SK-N-SH (cell line): ENCODE results near the gene NRSN1. TPM values are rescaled to one million over a fixed set of nuclear protein-coding genes. Genes with fewer than 3 reads are reported as not detected.

ENCODE experiments used
- CTCF ChIA-PET: fragments of 300-600, 350-600 bp; formaldehyde crosslinking; extraction: SDS; loops from one replicate; lab custom pipeline; 2021; lab: Yijun Ruan, JAX
- POLR2A ChIA-PET: fragments of 350-600 bp; sonication (Branson Sonifier 250); formaldehyde crosslinking; extraction: SDS; loops from one replicate; lab custom pipeline; 2020; ENCODE audit warnings: antibody characterized with exemption, inconsistent platforms; lab: Yijun Ruan, JAX
- DNase-seq: peaks from one replicate; pipeline ENCODE4 v3.0.0; 2012
- H2AFZ ChIP-seq: fragments of 200-600 bp; sonication (generic); 2 replicates; pipeline ENCODE4 v1.8.1; 2016; ENCODE audit warnings: antibody characterized with exemption, mild to moderate bottlenecking, low read depth
- H3F3A ChIP-seq: fragments of 200-600 bp; sonication (generic); replicated peaks from 2 replicates; pipeline ENCODE3; 2016; ENCODE audit warnings: antibody characterized with exemption, mild to moderate bottlenecking; ENCODE audit not compliant: insufficient read depth
- H3K27ac ChIP-seq, 2 experiments: fragments of 200-500 bp in 1 of 2; fragments of 200-600 bp in 1 of 2; sonication (Bioruptor generic) in 1 of 2; sonication (generic), shearing (Covaris generic) in 1 of 2; 2 replicates each; pipeline versions ENCODE4 v1.5.1 to v1.6.1; 2014 to 2016; ENCODE audit warnings: low read depth in 2 of 2, inconsistent platforms in 1 of 2, low read length in 1 of 2, mild to moderate bottlenecking in 1 of 2, mixed read lengths in 1 of 2
- H3K27me3 ChIP-seq: fragments of 200-600 bp; sonication (generic), shearing (Covaris generic); 2 replicates; pipeline ENCODE4 v1.6.1; 2016; ENCODE audit warnings: mixed run types; ENCODE audit not compliant: insufficient read depth
- H3K36me3 ChIP-seq, 2 experiments: fragments of 200-500 bp in 1 of 2; fragments of 200-600 bp in 1 of 2; sonication (Bioruptor generic) in 1 of 2; sonication (generic) in 1 of 2; replicated peaks in 1 of 2; 2 replicates each; pipeline versions ENCODE3 to v1.5.1; 2014 to 2016; ENCODE audit warnings: low read length in 1 of 2, mild to moderate bottlenecking in 1 of 2; ENCODE audit not compliant: insufficient read depth in 2 of 2, control insufficient read depth in 1 of 2
- H3K4me1 ChIP-seq, 2 experiments: fragments of 200-500 bp in 1 of 2; fragments of 200-600 bp in 1 of 2; sonication (Bioruptor generic) in 1 of 2; sonication (generic), shearing (Covaris generic) in 1 of 2; 2 replicates each; pipeline versions ENCODE4 v1.5.1 to v1.6.1; 2014 to 2016; ENCODE audit warnings: low read depth in 1 of 2, low read length in 1 of 2, mixed run types in 1 of 2; ENCODE audit not compliant: insufficient read depth in 2 of 2, control insufficient read depth in 1 of 2
- H3K4me2 ChIP-seq: fragments of 200-600 bp; sonication (generic), shearing (Covaris generic); 2 replicates; pipeline ENCODE4 v1.6.1; 2017; ENCODE audit warnings: mixed run types
- H3K4me3 ChIP-seq, 2 experiments: fragments of 200-500 bp in 1 of 2; fragments of 200-600 bp in 1 of 2; sonication (Bioruptor generic) in 1 of 2; sonication (generic), shearing (Covaris generic) in 1 of 2; 2 replicates each; pipeline versions ENCODE4 v1.5.1 to v1.8.1; 2014 to 2016; ENCODE audit warnings: low read depth in 2 of 2, inconsistent platforms in 1 of 2, low read length in 1 of 2, mild to moderate bottlenecking in 1 of 2, mixed read lengths in 1 of 2, moderate library complexity in 1 of 2
- H3K79me2 ChIP-seq: fragments of 200-600 bp; sonication (generic); 2 replicates; pipeline ENCODE4 v1.8.1; 2017; ENCODE audit warnings: mild to moderate bottlenecking; ENCODE audit not compliant: insufficient read depth
- H3K9ac ChIP-seq: fragments of 200-600 bp; sonication (generic); 2 replicates; pipeline ENCODE4 v1.6.1; 2017; ENCODE audit warnings: mixed run types
- H3K9me2 ChIP-seq: fragments of 200-600 bp; sonication (generic); 2 replicates; pipeline ENCODE4 v1.6.1; 2017; ENCODE audit warnings: mixed run types
- H3K9me3 ChIP-seq: fragments of 200-600 bp; sonication (generic); 2 replicates; pipeline ENCODE4 v1.6.1; 2017; ENCODE audit warnings: mixed run types, mild to moderate bottlenecking, moderate library complexity
- H4K20me1 ChIP-seq: fragments of 200-600 bp; sonication (generic); 2 replicates; pipeline ENCODE4 v1.6.1; 2017; ENCODE audit warnings: mild to moderate bottlenecking, mixed run types; ENCODE audit not compliant: insufficient read depth
- EP300 ChIP-seq, 2 experiments: IDR thresholded peaks; 2 replicates each; pipeline versions ENCODE4 v1.4.0 to v1.6.1; 2012; ENCODE audit warnings: borderline replicate concordance in 1 of 2, low read depth in 1 of 2, low read length in 1 of 2
- EZH2phosphoT487 ChIP-seq: fragments of 200-600 bp; sonication (generic); IDR thresholded peaks from 2 replicates; pipeline ENCODE4 v1.6.1; 2017; ENCODE audit warnings: low read depth, mixed run types, mild to moderate bottlenecking, antibody characterized with exemption, moderate library complexity, borderline replicate concordance
- FOSL2 ChIP-seq: IDR thresholded peaks from 2 replicates; pipeline ENCODE4 v1.4.0; 2012; ENCODE audit warnings: low read depth, mild to moderate bottlenecking, moderate library complexity, borderline replicate concordance
- FOXJ3 ChIP-seq: sonication (generic); formaldehyde crosslinking; IDR thresholded peaks from 2 replicates; pipeline ENCODE4 v1.5.1; 2020; ENCODE audit warnings: mild to moderate bottlenecking, missing genetic modification reagents
- GABPA ChIP-seq: IDR thresholded peaks from 2 replicates; pipeline ENCODE4 v1.4.0; 2012; ENCODE audit warnings: low read depth, mild to moderate bottlenecking
- GATA2 ChIP-seq: sonication (generic); formaldehyde crosslinking; IDR thresholded peaks from 2 replicates; pipeline ENCODE4 v1.5.0; 2020; ENCODE audit warnings: mild to moderate bottlenecking, missing genetic modification reagents
- JUND ChIP-seq: IDR thresholded peaks from 2 replicates; pipeline ENCODE4 v1.4.0; 2012
- MEF2A ChIP-seq: IDR thresholded peaks from 2 replicates; pipeline ENCODE4 v1.4.0; 2012; ENCODE audit warnings: low read depth, borderline replicate concordance
- POLR2AphosphoS5 ChIP-seq: IDR thresholded peaks from 2 replicates; pipeline ENCODE4 v1.6.1; 2012; ENCODE audit warnings: low read depth, low read length
- RCOR1 ChIP-seq: fragments of 150-350 bp; IDR thresholded peaks from 2 replicates; pipeline ENCODE4 v1.6.1; 2017; ENCODE audit warnings: antibody characterized with exemption, low read length
- RFX5 ChIP-seq: IDR thresholded peaks from 2 replicates; pipeline ENCODE4 v1.6.1; 2012; ENCODE audit warnings: mild to moderate bottlenecking, improper control_type of control experiment, low read length
- RXRA ChIP-seq: IDR thresholded peaks from 2 replicates; pipeline ENCODE4 v1.4.0; 2012; ENCODE audit warnings: low read depth, mild to moderate bottlenecking, borderline replicate concordance
- SIN3A ChIP-seq: IDR thresholded peaks from 2 replicates; pipeline ENCODE4 v1.6.1; 2012; ENCODE audit warnings: low read depth, mild to moderate bottlenecking, low read length, moderate library complexity, borderline replicate concordance
- TEAD4 ChIP-seq: IDR thresholded peaks from 2 replicates; pipeline ENCODE4 v1.4.0; 2012; ENCODE audit warnings: mild to moderate bottlenecking, borderline replicate concordance; ENCODE audit not compliant: insufficient read depth
- YY1 ChIP-seq: IDR thresholded peaks from 2 replicates; pipeline ENCODE4 v1.4.0; 2012; ENCODE audit warnings: low read depth, mild to moderate bottlenecking
- ZBTB33 ChIP-seq: IDR thresholded peaks from 2 replicates; pipeline ENCODE4 v1.4.0; 2012; ENCODE audit warnings: low read depth, borderline replicate concordance
- WGBS: methylation state at CpG from one replicate; pipeline ENCODE4 v1.1.6; 2017; ENCODE audit warnings: low lambda C conversion rate; 5-methylcytosine and 5-hydroxymethylcytosine counted together
- polyA plus RNA-seq, 3 experiments: library from polyadenylated mRNA; depleted of rRNA; stranded (reverse); fragments of >200 nt; gene quantifications; 2 replicates each; pipeline ENCODE4 v1.2.3, GENCODE V29; 2012
- TF ChIP-seq, protein P1 (sequence below): IDR thresholded peaks from 2 replicates; pipeline ENCODE4 v1.4.0; 2012; ENCODE audit warnings: low read depth

NRSN1 gene
- polyA plus RNA-seq, 1 of the 3 experiments (the other 2 are of a cell fraction) = 0.02 TPM

DNA sequence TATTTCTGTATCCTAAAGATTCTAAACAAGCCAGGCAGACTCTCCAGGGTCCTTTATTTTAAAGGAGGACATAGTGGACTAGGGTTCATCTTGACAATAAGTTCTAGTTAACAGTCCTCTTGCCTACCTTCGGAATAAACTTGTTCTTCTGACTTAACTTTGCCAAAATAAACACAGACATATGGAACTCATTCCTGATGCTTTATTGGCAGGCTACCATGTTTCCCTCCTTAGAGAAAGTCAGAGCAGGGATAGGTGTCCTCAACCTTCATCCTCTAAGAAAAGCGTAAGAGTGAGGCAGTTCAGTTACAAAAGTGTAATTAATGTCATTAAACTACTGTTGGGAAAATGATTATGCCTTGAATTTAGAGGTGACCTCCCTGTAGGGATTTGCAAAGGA is 46.9 kb upstream of the NRSN1 start:
- H3K4me1 ChIP-seq = no peaks in the 10 kb centered on the region
- no peaks in the 10 kb centered on the region for H3K36me3 ChIP-seq
- H3F3A ChIP-seq = no peaks in the 10 kb centered on the region
- no peaks in the 10 kb centered on the region for H3K79me2 ChIP-seq
- H3K9ac ChIP-seq = no peak overlapping the region
- no peaks in the 10 kb centered on the region for H4K20me1 ChIP-seq
- H2AFZ ChIP-seq = no peak overlapping the region
- WGBS = 18% methylated on average over 2 of the region's 2 CpGs
- no peak for DNase-seq
- no peak for TF ChIP-seq MEF2A
- no peak for TF ChIP-seq RXRA
- TF ChIP-seq GATA2 (CRISPR knock-in tag) = no peak
- TF ChIP-seq RCOR1 = no peak
- TF ChIP-seq, all 33 proteins: peak for 0
- CTCF ChIA-PET = no interaction called here
- H3K9me3 ChIP-seq = peaks cover 8% of the 10 kb centered on the region; the same call in 1 of the 2 replicates
- H3K4me2 ChIP-seq = no peak overlapping the region
- POLR2A ChIA-PET = no interaction called here
- no peak overlapping the region for H3K4me3 ChIP-seq
- H3K27ac ChIP-seq = no peak overlapping the region
- 0 out of 2 replicates have a peak, but pooled peaks cover 3% of the 10 kb centered on the region for H3K9me2 ChIP-seq
- no peaks in the 10 kb centered on the region for H3K27me3 ChIP-seq

DNA sequence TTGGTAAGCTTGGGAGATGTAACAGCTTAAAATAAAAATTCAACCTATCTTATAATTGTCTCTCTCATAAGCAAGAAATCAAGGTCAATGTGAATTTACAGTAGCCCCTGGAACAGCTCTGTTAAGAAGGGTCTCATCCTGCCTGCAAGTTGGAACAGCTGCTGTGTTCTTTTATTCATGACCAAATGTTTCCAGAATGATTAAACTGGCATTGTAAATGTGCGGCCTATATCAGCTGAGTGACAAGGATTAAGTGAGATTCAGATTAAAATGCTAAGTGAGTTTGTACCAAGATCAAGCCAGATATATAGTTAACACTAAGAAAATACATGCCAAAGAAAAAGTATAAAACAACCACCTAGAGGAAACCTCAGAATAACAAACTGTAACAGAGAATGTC is 45.3 kb upstream of the NRSN1 start:
- no peak overlapping the region for H2AFZ ChIP-seq
- no peak overlapping the region for H3K27ac ChIP-seq
- no peaks in the 10 kb centered on the region for H4K20me1 ChIP-seq
- 0 out of 2 replicates have a peak, but pooled peaks cover 3% of the 10 kb centered on the region for H3K9me2 ChIP-seq
- no peak for DNase-seq
- ChIA-PET CTCF (interaction anchor here (0.9 kb wide), 1 partner anchor 125 kb away, joined by 3 read pairs; no protein-coding TSS in a partner anchor), POLR2A (no interaction called here)
- H3K36me3 ChIP-seq = no peaks in the 10 kb centered on the region
- H3K4me1 ChIP-seq = no peaks in the 10 kb centered on the region
- H3K79me2 ChIP-seq = no peaks in the 10 kb centered on the region
- 38% methylated on average over 1 of the region's 1 CpG for WGBS
- H3K4me3 ChIP-seq = no peak overlapping the region
- peaks cover 8% of the 10 kb centered on the region; the same call in 1 of the 2 replicates for H3K9me3 ChIP-seq
- H3K27me3 ChIP-seq = no peaks in the 10 kb centered on the region
- TF ChIP-seq, protein P1, sequence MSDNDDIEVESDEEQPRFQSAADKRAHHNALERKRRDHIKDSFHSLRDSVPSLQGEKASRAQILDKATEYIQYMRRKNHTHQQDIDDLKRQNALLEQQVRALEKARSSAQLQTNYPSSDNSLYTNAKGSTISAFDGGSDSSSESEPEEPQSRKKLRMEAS = no peak
- TF ChIP-seq TEAD4 (no peak), MEF2A (no peak)
- H3F3A ChIP-seq = no peaks in the 10 kb centered on the region
- no peak overlapping the region for H3K9ac ChIP-seq
- no peak overlapping the region for H3K4me2 ChIP-seq

DNA sequence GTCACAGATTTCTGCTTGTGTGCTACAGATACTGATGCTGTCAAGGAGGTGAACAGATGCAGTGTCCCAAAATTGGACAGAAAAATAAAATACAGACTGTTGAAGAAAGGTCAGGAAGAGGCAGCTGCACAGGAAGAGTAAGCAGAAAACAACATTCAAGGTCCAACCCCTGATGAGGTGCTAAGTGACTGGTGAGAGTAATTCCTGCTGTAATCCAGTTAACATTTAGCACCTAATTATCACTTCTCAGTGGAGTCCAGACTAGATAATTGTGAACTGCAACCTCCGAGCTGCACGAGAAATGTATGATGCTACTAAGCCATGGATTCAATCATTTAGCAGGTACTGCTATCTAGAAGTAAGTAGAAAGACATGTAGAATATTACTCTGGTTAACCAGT is 36.3 kb upstream of the NRSN1 start:
- no peak overlapping the region for H3K9ac ChIP-seq
- H3F3A ChIP-seq = no peaks in the 10 kb centered on the region
- no peak overlapping the region for H3K4me3 ChIP-seq
- H3K4me2 ChIP-seq = no peak overlapping the region
- 13% methylated on average over 2 of the region's 2 CpGs for WGBS
- H3K9me2 ChIP-seq = no peaks in the 10 kb centered on the region
- H3K4me1 ChIP-seq = no peaks in the 10 kb centered on the region
- no peaks in the 10 kb centered on the region for H4K20me1 ChIP-seq
- no peaks in the 10 kb centered on the region for H3K79me2 ChIP-seq
- no peaks in the 10 kb centered on the region for H3K27me3 ChIP-seq
- ChIA-PET CTCF (no interaction called here), POLR2A (no interaction called here)
- H3K9me3 ChIP-seq = no peaks in the 10 kb centered on the region
- no peaks in the 10 kb centered on the region for H3K36me3 ChIP-seq
- no peak overlapping the region for H3K27ac ChIP-seq
- H2AFZ ChIP-seq = no peak overlapping the region
- TF ChIP-seq POLR2AphosphoS5 (no peak), YY1 (no peak), TEAD4 (no peak), EP300 (IDR thresholded peaks at IDR 0.05; ENCODE audit: borderline replicate concordance in 1 of 2, low read depth in 1 of 2, low read length in 1 of 2) (no peak), RFX5 (no peak), ZBTB33 (no peak), FOXJ3 (CRISPR knock-in tag) (no peak), MEF2A (no peak), FOSL2 (no peak), EZH2phosphoT487 (no peak), SIN3A (no peak), GABPA (no peak), GATA2 (CRISPR knock-in tag) (no peak), JUND (no peak)
- TF ChIP-seq, all 33 proteins: peak for 0
- no peak for DNase-seq
